HEK293 (cell line): ENCODE data around the gene CIITA.

Source experiments
- GLIS1 ChIP-seq: fragments of 450-650 bp; formaldehyde crosslinking; IDR thresholded peaks from 2 replicates; pipeline ENCODE4 v1.5.1; 2016; ENCODE audit warnings: missing biosample characterization, missing genetic modification characterization
- IKZF3 ChIP-seq: fragments of 450-650 bp; IDR thresholded peaks from 2 replicates; pipeline ENCODE4 v1.5.0; 2018; ENCODE audit warnings: missing biosample characterization, mild to moderate bottlenecking, missing genetic modification characterization, moderate library complexity
- MYNN ChIP-seq: fragments of 450-650 bp; formaldehyde crosslinking; IDR thresholded peaks from 2 replicates; pipeline ENCODE4 v1.5.1; 2016; ENCODE audit warnings: missing biosample characterization, missing genetic modification characterization, borderline replicate concordance
- SP3 ChIP-seq: fragments of 450-650 bp; formaldehyde crosslinking; IDR thresholded peaks from 2 replicates; pipeline ENCODE4 v1.5.1; 2016; ENCODE audit warnings: missing biosample characterization, missing genetic modification characterization
- ZNF132 ChIP-seq: fragments of 450-650 bp; formaldehyde crosslinking; IDR thresholded peaks from 2 replicates; pipeline ENCODE4 v1.5.1; 2017; ENCODE audit warnings: missing biosample characterization, missing genetic modification characterization, borderline replicate concordance
- ZNF211 ChIP-seq: fragments of 450-650 bp; formaldehyde crosslinking; IDR thresholded peaks from 2 replicates; pipeline ENCODE4 v1.5.1; 2016; ENCODE audit warnings: low read depth, missing biosample characterization, missing genetic modification characterization
- ZNF221 ChIP-seq: fragments of 450-650 bp; formaldehyde crosslinking; IDR thresholded peaks from 2 replicates; pipeline ENCODE4 v1.5.1; 2017; ENCODE audit warnings: missing biosample characterization, missing genetic modification characterization, borderline replicate concordance
- ZNF239 ChIP-seq: fragments of 450-650 bp; formaldehyde crosslinking; IDR thresholded peaks from 2 replicates; pipeline ENCODE4 v1.5.1; 2016; ENCODE audit warnings: missing biosample characterization, missing genetic modification characterization
- ZNF510 ChIP-seq: fragments of 450-650 bp; formaldehyde crosslinking; IDR thresholded peaks from 2 replicates; pipeline ENCODE4 v1.5.1; 2018; ENCODE audit warnings: mild to moderate bottlenecking, missing genetic modification characterization, missing biosample characterization; ENCODE audit not compliant: insufficient replicate concordance
- ZNF560 ChIP-seq: fragments of 450-650 bp; formaldehyde crosslinking; IDR thresholded peaks from 2 replicates; pipeline ENCODE4 v1.5.1; 2017; ENCODE audit warnings: missing biosample characterization, missing genetic modification characterization, borderline replicate concordance
- ZNF561 ChIP-seq: fragments of 450-650 bp; IDR thresholded peaks from 2 replicates; pipeline ENCODE4 v1.5.1; 2018; ENCODE audit warnings: missing biosample characterization, missing genetic modification characterization, borderline replicate concordance
- ZNF610 ChIP-seq: fragments of 450-650 bp; formaldehyde crosslinking; IDR thresholded peaks from 2 replicates; pipeline ENCODE4 v1.5.1; 2016; ENCODE audit warnings: missing biosample characterization, missing genetic modification characterization, borderline replicate concordance
- ZNF621 ChIP-seq: fragments of 450-650 bp; formaldehyde crosslinking; IDR thresholded peaks from 2 replicates; pipeline ENCODE4 v1.5.1; 2017; ENCODE audit warnings: missing biosample characterization, missing genetic modification characterization
- ZNF654 ChIP-seq: fragments of 450-650 bp; formaldehyde crosslinking; IDR thresholded peaks from 2 replicates; pipeline ENCODE4 v1.5.1; 2016; ENCODE audit warnings: low read depth, missing biosample characterization, missing genetic modification characterization
- TF ChIP-seq, protein P1 (sequence below): fragments of 450-650 bp; formaldehyde crosslinking; conservative IDR thresholded peaks from 2 replicates; pipeline ENCODE4 v1.5.1; 2016; ENCODE audit warnings: low read depth, missing biosample characterization, missing genetic modification characterization
- TF ChIP-seq, protein P2 (sequence below): fragments of 450-650 bp; formaldehyde crosslinking; IDR thresholded peaks from 2 replicates; pipeline ENCODE4 v1.5.1; 2016; ENCODE audit warnings: missing biosample characterization, missing genetic modification characterization
- TF ChIP-seq, protein P3 (sequence below): fragments of 450-650 bp; formaldehyde crosslinking; optimal IDR thresholded peaks from 2 replicates; pipeline ENCODE3; 2016; ENCODE audit warnings: missing biosample characterization, mild to moderate bottlenecking, missing genetic modification characterization
- TF ChIP-seq, protein P4 (sequence below): fragments of 450-650 bp; formaldehyde crosslinking; IDR thresholded peaks from 2 replicates; pipeline ENCODE4 v1.5.1; 2016; ENCODE audit warnings: missing biosample characterization, missing genetic modification characterization
- TF ChIP-seq, protein P5 (sequence below): fragments of 450-650 bp; formaldehyde crosslinking; IDR thresholded peaks from 2 replicates; pipeline ENCODE4 v1.5.0; 2017; ENCODE audit warnings: missing biosample characterization, missing genetic modification characterization, borderline replicate concordance
- TF ChIP-seq, protein P6 (sequence below): fragments of 450-650 bp; formaldehyde crosslinking; IDR thresholded peaks from 2 replicates; pipeline ENCODE4 v1.5.1; 2016; ENCODE audit warnings: missing biosample characterization, missing genetic modification characterization
- TF ChIP-seq, protein P7 (sequence below): fragments of 450-650 bp; formaldehyde crosslinking; IDR thresholded peaks from 2 replicates; pipeline ENCODE4 v1.5.1; 2017; ENCODE audit warnings: missing biosample characterization, missing genetic modification characterization

The CIITA gene

DNA sequence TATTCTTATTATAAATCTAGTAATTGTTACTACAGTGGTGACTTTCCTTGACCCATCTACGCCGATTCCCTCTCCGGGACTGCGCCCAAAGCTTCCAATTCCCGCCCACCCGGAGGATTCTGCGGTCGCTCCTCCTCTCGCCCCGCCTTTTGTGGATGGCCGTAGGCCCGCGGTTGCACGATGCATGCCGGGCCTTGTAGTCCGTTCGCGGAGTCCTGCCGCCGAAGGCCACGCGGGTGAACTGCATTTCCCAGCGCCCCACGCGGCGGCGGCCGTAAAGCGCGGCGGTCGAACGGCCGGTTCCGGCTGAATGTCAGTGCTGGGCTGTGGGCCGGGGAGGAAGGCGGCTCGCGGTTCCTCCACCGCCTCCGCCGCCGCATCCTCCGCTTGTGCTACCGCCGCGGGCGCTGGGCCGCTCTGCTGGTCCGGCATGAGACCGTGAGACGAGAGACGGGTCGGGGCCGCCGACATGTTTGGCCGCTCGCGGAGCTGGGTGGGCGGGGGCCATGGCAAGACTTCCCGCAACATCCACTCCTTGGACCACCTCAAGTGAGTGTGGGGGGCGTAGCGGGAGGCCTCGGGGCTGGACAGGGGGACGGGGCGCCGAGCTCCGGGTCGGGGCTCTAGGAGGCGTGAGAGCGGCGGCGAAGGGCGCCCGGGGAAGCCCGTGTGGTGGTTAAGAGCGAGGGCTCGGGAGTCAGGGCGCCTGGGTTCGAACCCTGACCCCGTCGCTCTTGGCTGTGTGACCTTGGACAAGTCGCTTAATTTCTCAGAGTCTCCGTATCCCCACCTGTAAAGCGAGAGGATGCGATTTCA lies 67.5 kb downstream of the CIITA start, which contains the start of gene CLEC16A (continued):
- TF ChIP-seq, protein P1, sequence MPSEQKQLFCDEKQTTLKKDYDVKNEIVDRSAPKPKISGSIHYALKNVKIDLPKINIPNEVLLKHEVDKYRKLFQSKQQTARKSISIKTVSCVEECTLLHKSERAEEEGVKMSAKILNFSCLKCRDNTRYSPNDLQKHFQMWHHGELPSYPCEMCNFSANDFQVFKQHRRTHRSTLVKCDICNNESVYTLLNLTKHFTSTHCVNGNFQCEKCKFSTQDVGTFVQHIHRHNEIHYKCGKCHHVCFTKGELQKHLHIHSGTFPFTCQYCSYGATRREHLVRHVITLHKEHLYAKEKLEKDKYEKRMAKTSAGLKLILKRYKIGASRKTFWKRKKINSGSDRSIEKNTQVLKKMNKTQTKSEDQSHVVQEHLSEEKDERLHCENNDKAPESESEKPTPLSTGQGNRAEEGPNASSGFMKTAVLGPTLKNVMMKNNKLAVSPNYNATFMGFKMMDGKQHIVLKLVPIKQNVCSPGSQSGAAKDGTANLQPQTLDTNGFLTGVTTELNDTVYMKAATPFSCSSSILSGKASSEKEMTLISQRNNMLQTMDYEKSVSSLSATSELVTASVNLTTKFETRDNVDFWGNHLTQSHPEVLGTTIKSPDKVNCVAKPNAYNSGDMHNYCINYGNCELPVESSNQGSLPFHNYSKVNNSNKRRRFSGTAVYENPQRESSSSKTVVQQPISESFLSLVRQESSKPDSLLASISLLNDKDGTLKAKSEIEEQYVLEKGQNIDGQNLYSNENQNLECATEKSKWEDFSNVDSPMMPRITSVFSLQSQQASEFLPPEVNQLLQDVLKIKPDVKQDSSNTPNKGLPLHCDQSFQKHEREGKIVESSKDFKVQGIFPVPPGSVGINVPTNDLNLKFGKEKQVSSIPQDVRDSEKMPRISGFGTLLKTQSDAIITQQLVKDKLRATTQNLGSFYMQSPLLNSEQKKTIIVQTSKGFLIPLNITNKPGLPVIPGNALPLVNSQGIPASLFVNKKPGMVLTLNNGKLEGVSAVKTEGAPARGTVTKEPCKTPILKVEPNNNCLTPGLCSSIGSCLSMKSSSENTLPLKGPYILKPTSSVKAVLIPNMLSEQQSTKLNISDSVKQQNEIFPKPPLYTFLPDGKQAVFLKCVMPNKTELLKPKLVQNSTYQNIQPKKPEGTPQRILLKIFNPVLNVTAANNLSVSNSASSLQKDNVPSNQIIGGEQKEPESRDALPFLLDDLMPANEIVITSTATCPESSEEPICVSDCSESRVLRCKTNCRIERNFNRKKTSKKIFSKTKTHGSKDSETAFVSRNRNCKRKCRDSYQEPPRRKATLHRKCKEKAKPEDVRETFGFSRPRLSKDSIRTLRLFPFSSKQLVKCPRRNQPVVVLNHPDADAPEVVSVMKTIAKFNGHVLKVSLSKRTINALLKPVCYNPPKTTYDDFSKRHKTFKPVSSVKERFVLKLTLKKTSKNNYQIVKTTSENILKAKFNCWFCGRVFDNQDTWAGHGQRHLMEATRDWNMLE (tag by site-specific recombination), result 0 out of 2 replicates have a peak, but pooled peaks have one; percentile 37
- TF ChIP-seq, protein P2, sequence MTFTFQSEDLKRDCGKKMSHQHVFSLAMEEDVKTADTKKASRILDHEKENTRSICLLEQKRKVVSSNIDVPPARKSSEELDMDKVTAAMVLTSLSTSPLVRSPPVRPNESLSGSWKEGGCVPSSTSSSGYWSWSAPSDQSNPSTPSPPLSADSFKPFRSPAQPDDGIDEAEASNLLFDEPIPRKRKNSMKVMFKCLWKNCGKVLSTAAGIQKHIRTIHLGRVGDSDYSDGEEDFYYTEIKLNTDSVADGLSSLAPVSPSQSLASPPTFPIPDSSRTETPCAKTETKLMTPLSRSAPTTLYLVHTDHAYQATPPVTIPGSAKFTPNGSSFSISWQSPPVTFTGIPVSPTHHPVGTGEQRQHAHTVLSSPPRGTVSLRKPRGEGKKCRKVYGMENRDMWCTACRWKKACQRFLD (tag by site-specific recombination), result no peak
- TF ChIP-seq, protein P3, sequence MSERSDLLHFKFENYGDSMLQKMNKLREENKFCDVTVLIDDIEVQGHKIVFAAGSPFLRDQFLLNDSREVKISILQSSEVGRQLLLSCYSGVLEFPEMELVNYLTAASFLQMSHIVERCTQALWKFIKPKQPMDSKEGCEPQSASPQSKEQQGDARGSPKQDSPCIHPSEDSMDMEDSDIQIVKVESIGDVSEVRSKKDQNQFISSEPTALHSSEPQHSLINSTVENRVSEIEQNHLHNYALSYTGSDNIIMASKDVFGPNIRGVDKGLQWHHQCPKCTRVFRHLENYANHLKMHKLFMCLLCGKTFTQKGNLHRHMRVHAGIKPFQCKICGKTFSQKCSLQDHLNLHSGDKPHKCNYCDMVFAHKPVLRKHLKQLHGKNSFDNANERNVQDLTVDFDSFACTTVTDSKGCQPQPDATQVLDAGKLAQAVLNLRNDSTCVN (tag by site-specific recombination), result peak; percentile 66
- TF ChIP-seq ZNF132 (tag by site-specific recombination), result no peak
- TF ChIP-seq, protein P4, sequence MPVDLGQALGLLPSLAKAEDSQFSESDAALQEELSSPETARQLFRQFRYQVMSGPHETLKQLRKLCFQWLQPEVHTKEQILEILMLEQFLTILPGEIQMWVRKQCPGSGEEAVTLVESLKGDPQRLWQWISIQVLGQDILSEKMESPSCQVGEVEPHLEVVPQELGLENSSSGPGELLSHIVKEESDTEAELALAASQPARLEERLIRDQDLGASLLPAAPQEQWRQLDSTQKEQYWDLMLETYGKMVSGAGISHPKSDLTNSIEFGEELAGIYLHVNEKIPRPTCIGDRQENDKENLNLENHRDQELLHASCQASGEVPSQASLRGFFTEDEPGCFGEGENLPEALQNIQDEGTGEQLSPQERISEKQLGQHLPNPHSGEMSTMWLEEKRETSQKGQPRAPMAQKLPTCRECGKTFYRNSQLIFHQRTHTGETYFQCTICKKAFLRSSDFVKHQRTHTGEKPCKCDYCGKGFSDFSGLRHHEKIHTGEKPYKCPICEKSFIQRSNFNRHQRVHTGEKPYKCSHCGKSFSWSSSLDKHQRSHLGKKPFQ, result no peak
- TF ChIP-seq ZNF610 (tag by site-specific recombination), result peak; percentile 29; the same call in 1 of the 2 replicates
- no peak for TF ChIP-seq ZNF221 (tag by site-specific recombination)
- no peak for TF ChIP-seq MYNN (tag by site-specific recombination)
- peak; percentile 49; the same call in 1 of the 2 replicates for TF ChIP-seq IKZF3 (tag by site-specific recombination)
- TF ChIP-seq GLIS1 (tag by site-specific recombination), result 0 out of 2 replicates have a peak, but pooled peaks have one; percentile 15
- no peak for TF ChIP-seq ZNF560
- TF ChIP-seq SP3 (tag by site-specific recombination), result peak; percentile 99
- TF ChIP-seq ZNF211 (tag by site-specific recombination), result no peak
- no peak for TF ChIP-seq ZNF654 (tag by site-specific recombination)
- no peak for TF ChIP-seq ZNF239 (tag by site-specific recombination)
- TF ChIP-seq ZNF621 (tag by site-specific recombination), result no peak
- TF ChIP-seq, protein P5, sequence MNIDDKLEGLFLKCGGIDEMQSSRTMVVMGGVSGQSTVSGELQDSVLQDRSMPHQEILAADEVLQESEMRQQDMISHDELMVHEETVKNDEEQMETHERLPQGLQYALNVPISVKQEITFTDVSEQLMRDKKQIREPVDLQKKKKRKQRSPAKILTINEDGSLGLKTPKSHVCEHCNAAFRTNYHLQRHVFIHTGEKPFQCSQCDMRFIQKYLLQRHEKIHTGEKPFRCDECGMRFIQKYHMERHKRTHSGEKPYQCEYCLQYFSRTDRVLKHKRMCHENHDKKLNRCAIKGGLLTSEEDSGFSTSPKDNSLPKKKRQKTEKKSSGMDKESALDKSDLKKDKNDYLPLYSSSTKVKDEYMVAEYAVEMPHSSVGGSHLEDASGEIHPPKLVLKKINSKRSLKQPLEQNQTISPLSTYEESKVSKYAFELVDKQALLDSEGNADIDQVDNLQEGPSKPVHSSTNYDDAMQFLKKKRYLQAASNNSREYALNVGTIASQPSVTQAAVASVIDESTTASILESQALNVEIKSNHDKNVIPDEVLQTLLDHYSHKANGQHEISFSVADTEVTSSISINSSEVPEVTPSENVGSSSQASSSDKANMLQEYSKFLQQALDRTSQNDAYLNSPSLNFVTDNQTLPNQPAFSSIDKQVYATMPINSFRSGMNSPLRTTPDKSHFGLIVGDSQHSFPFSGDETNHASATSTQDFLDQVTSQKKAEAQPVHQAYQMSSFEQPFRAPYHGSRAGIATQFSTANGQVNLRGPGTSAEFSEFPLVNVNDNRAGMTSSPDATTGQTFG (tag by site-specific recombination), result no peak
- TF ChIP-seq, protein P6, sequence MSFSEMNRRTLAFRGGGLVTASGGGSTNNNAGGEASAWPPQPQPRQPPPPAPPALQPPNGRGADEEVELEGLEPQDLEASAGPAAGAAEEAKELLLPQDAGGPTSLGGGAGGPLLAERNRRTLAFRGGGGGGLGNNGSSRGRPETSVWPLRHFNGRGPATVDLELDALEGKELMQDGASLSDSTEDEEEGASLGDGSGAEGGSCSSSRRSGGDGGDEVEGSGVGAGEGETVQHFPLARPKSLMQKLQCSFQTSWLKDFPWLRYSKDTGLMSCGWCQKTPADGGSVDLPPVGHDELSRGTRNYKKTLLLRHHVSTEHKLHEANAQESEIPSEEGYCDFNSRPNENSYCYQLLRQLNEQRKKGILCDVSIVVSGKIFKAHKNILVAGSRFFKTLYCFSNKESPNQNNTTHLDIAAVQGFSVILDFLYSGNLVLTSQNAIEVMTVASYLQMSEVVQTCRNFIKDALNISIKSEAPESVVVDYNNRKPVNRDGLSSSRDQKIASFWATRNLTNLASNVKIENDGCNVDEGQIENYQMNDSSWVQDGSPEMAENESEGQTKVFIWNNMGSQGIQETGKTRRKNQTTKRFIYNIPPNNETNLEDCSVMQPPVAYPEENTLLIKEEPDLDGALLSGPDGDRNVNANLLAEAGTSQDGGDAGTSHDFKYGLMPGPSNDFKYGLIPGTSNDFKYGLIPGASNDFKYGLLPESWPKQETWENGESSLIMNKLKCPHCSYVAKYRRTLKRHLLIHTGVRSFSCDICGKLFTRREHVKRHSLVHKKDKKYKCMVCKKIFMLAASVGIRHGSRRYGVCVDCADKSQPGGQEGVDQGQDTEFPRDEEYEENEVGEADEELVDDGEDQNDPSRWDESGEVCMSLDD (tag by site-specific recombination), result no peak
- no peak for TF ChIP-seq ZNF510 (tag by site-specific recombination)
- TF ChIP-seq, protein P7, sequence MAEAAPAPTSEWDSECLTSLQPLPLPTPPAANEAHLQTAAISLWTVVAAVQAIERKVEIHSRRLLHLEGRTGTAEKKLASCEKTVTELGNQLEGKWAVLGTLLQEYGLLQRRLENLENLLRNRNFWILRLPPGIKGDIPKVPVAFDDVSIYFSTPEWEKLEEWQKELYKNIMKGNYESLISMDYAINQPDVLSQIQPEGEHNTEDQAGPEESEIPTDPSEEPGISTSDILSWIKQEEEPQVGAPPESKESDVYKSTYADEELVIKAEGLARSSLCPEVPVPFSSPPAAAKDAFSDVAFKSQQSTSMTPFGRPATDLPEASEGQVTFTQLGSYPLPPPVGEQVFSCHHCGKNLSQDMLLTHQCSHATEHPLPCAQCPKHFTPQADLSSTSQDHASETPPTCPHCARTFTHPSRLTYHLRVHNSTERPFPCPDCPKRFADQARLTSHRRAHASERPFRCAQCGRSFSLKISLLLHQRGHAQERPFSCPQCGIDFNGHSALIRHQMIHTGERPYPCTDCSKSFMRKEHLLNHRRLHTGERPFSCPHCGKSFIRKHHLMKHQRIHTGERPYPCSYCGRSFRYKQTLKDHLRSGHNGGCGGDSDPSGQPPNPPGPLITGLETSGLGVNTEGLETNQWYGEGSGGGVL (tag by site-specific recombination), result 0 out of 2 replicates have a peak, but pooled peaks have one; percentile 26
- no peak for TF ChIP-seq ZNF561 (tag by site-specific recombination)
